ENCODE data around the gene AGL. TPM values are rescaled to one million over a fixed set of nuclear protein-coding genes. Genes with fewer than 3 reads are reported as not detected.

Gene AGL
- total and polyA plus RNA-seq, 2 of the 13 experiments (the other 11 are each of a cell fraction or from before 2014, with no cell fraction given), result 4.3 to 13.1 TPM

GRCh38 chr1:99969729-99970621 is 119.8 kb downstream of the AGL start, which contains the start of gene SLC35A3 (continued):
- TF ChIP-seq BCLAF1 (IDR thresholded peaks at IDR 0.05) (no peak), HDAC2 (CRISPR knock-in tag; IDR thresholded peaks at IDR 0.05) (peak; percentile 90), PHB2 (IDR thresholded peaks at IDR 0.05; ENCODE audit: partially characterized antibody) (no peak), ZNF224 (CRISPR knock-in tag; IDR thresholded peaks at IDR 0.05) (no peak; the same call in 1 of the 2 replicates), ZNF720 (CRISPR knock-in tag; IDR thresholded peaks at IDR 0.05) (peak; percentile 73; the same call in 1 of the 2 replicates), ZNF333 (CRISPR knock-in tag; IDR thresholded peaks at IDR 0.05; ENCODE audit: borderline replicate concordance) (0 out of 2 replicates have a peak, but pooled peaks have one; percentile 85), ZBTB4 (CRISPR knock-in tag; IDR thresholded peaks at IDR 0.05; ENCODE audit: borderline replicate concordance) (peak; percentile 95), ZNF703 (CRISPR knock-in tag; IDR thresholded peaks at IDR 0.05; ENCODE audit: borderline replicate concordance) (no peak), ZNF773 (CRISPR knock-in tag; IDR thresholded peaks at IDR 0.05; ENCODE audit: borderline replicate concordance) (peak; percentile 89; the same call in 1 of the 2 replicates), ZNF670 (CRISPR knock-in tag; IDR thresholded peaks at IDR 0.05; ENCODE audit: borderline replicate concordance) (peak; percentile 99), ZNF33B (CRISPR knock-in tag; IDR thresholded peaks at IDR 0.05) (peak; percentile 93; the same call in 1 of the 2 replicates), TEAD2 (CRISPR knock-in tag; IDR thresholded peaks at IDR 0.05) (no peak)
- TF ChIP-seq, protein P1, sequence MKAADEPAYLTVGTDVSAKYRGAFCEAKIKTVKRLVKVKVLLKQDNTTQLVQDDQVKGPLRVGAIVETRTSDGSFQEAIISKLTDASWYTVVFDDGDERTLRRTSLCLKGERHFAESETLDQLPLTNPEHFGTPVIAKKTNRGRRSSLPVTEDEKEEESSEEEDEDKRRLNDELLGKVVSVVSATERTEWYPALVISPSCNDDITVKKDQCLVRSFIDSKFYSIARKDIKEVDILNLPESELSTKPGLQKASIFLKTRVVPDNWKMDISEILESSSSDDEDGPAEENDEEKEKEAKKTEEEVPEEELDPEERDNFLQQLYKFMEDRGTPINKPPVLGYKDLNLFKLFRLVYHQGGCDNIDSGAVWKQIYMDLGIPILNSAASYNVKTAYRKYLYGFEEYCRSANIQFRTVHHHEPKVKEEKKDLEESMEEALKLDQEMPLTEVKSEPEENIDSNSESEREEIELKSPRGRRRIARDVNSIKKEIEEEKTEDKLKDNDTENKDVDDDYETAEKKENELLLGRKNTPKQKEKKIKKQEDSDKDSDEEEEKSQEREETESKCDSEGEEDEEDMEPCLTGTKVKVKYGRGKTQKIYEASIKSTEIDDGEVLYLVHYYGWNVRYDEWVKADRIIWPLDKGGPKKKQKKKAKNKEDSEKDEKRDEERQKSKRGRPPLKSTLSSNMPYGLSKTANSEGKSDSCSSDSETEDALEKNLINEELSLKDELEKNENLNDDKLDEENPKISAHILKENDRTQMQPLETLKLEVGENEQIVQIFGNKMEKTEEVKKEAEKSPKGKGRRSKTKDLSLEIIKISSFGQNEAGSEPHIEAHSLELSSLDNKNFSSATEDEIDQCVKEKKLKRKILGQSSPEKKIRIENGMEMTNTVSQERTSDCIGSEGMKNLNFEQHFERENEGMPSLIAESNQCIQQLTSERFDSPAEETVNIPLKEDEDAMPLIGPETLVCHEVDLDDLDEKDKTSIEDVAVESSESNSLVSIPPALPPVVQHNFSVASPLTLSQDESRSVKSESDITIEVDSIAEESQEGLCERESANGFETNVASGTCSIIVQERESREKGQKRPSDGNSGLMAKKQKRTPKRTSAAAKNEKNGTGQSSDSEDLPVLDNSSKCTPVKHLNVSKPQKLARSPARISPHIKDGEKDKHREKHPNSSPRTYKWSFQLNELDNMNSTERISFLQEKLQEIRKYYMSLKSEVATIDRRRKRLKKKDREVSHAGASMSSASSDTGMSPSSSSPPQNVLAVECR (CRISPR knock-in tag; IDR thresholded peaks at IDR 0.05; ENCODE audit: borderline replicate concordance), result peak; percentile 100

All from HepG2 (cell line).